CD4-positive, alpha-beta T cell treated with Interleukin-4 for 4 hours (primary cell): ENCODE measurements around the gene CD4.
A peak's percentile ranks its signal among the peaks of the same experiment; 100 is the strongest.
"Not testable (repeated sequence)": the region's sequence is repeated elsewhere in the genome, so short reads cannot be mapped to it uniquely, and the experiment has no call there.

Experiments used
- DNase-seq: peaks from one replicate; pipeline ENCODE4 v3.0.0-alpha.2; 2020

CD4 gene

DNA sequence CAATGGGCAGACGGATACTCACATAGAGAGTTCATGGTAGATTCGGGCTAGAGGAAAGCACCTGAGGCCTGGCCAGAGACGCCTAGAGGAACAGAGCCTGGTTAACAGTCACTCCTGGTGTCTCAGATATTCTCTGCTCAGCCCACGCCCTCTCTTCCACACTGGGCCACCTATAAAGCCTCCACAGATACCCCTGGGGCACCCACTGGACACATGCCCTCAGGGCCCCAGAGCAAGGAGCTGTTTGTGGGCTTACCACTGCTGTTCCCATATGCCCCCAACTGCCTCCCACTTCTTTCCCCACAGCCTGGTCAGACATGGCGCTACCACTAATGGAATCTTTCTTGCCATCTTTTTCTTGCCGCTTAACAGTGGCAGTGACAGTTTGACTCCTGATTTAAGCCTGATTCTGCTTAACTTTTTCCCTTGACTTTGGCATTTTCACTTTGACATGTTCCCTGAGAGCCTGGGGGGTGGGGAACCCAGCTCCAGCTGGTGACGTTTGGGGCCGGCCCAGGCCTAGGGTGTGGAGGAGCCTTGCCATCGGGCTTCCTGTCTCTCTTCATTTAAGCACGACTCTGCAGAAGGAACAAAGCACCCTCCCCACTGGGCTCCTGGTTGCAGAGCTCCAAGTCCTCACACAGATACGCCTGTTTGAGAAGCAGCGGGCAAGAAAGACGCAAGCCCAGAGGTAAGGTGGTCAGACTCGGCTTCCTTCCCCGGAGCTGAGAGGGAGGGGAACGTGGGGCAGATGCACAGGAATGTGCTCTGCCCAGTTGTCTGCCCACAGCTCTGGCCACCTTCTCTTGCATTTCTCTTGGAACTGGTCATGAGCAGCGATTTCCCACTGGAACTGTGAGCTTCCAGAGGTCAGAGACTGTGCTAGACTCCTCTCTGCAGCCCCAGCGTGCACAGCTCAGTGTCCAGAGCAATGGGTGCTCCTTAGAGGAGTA, at the start of gene CD4:
TSS of gene CD4 (plus strand) at position 557 of the 953 bp plus-strand sequence. CDS start 10,611 bp downstream, outside the sequence.
- peak; percentile 66 for DNase-seq

DNA sequence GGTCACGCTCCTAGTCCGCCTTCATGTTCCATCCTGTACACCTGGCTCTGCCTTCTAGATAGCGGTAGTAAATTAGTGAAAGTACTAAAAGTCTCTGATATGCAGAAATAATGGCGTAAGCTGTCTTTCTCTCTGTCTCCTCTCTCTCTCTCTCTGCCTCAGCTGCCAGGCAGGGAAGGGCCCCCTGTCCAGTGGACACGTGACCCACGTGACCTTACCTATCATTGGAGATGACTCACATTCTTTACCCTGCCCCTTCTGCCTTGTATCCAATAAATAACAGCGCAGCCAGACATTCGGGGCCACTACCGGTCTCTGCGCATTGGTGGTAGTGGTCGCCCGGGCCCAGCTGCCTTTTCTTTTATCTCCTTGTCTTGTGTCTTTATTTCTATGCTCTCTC, 47.2 kb upstream of the CD4 start:
- DNase-seq: not testable (repeated sequence)

DNA sequence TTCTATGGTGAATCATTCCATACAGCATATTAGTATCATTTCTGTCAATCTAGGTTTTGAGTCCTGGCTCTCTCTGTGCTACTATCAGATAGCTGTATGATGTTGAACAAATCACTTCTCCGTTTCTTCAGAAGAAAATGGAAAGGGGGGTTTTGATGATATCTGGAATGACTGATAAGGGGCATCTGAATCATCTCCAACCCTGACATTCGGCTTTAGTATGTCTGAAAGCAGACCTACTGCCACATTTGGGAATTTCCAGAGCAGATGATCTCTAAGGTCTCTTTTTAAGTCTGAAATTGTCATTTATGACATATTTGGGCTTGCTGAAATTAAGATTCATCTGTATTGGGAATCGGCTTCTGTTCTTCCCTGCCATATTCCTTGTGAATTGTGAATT, 46.5 kb upstream of the CD4 start:
- DNase-seq: no peak

DNA sequence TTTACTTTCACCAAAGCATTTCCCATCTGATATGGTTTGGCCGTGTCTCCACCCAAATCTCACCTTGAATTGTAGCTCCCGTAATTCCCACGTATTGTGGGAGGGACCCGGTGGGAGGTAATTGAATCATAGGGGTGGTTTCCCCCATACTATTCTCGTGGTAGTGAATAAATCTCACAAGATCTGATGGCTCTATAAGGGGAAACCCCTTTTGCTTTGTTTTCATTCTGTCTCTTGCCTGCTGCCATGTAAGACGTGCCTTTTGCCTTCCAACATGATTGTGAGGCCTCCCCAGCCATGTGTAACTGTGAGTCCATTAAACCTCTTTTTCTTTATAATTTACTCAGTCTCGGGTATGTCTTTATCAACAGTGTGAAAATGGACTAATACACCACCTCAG, 46.0 kb upstream of the CD4 start:
- not testable (repeated sequence) for DNase-seq

DNA sequence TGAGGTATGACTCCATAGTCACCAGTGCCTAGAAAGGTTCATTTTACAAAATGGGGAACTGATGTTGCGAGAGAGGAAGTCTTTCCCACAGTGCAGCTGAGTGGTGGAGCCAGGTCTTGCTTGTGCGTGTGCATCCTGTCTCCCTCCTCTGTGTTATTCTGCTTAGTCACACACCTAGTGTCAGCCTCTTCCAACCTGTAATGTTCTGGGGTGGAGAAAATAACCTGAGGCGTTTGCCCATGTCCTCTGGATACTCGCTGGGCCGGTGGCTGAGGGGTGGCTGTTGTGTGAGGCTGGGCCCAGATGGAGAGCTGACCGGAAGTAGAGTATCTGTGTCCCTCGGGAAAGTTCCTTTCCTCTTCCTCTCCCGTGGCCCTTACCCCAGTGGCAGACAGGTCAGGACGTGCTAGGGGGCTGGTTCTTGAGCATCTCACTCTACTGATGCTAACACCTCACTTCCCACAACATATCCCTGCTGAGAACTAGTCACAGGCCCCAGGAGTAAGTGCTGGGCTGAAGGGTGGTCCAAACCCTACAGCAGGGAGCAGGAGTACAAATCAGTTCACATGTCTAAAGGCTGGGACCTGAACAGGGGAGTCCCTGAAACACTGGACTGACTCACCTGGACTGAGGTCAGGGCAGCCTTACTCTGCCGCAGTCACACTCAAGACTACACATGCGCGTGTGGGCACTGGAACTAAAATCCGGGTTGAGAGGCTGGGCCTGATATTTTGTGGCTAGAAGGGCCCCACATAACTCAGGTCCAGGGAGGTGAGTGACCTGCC, 43.4 kb upstream of the CD4 start:
- no peak for DNase-seq

DNA sequence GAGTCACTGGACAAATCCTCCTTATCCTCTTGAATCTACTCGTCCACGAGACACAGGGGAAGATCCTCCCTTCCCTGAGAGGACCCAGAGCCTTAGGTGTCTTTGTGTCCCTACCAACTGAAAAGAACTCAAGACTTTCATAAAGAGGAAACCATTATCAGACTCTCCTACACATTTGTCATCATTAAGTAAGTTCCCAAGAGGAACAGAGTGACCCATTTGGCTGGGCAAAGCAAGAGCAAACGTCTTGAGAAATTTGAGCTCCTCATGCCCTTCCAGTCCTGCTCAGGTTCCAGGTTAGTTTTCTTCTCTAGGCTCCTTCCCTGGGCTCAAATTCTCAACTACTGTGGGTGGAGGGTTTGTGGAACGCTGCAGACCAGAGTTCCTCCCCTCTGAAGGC, 42.1 kb upstream of the CD4 start:
- DNase-seq: no peak

DNA sequence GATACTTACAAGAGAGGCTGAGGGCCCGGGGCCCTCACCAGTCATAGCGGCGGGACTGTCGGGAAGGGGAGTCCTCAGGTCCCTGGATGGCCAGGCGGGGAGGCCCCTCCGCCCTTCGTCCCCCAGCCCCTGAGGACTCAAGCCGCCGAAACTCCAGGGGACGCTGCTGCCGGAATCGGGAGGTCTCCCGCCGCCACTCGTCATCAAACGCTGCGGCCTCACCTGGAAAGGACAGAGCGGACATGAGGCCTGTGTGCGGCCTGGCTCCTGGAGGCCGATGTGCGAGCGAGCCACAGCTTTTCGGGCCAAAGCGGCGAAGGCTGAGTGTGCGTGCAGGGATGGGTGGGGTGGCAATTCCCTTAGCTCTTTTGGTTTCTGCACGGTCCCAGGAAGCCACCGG, 40.6 kb upstream of the CD4 start:
- no peak for DNase-seq

DNA sequence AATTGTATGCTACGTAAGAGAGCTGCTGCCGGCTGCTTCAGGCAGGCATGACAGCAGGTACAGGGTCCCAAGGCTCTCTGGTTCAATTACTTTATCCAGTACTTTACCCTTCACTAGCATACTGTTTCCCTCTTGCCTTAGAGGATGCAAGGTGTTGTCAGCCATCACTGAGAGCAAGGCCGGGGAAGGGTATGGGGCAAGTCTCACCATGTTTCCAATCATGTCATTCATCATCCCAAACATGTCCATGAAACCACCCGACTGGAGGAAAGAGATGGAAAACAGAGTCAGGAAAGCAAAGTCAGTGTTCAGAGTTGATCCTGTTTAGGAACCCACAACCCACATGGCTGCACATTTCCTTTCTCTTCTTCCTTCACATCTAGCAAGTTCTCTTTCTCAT, 38.8 kb upstream of the CD4 start:
- no peak for DNase-seq

DNA sequence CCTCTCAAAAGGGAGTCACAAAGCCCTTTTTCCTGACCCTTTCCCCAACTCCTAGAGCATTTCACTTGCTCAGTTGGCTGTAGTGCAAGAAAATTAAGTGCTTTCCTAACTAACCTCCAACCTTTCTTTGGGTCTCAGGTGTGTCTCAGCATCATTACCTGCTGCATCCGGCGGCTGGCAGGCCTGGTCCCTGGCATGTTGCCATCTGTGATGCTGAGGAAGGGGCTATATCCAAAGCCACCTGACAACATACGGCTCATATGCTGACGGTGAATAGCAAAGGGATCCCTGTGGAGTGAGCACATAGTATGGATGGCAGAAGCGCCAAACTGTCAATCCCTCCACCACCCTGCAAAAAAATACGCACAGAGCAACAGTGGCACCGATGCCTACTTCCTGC, 37.6 kb upstream of the CD4 start:
- no peak for DNase-seq

DNA sequence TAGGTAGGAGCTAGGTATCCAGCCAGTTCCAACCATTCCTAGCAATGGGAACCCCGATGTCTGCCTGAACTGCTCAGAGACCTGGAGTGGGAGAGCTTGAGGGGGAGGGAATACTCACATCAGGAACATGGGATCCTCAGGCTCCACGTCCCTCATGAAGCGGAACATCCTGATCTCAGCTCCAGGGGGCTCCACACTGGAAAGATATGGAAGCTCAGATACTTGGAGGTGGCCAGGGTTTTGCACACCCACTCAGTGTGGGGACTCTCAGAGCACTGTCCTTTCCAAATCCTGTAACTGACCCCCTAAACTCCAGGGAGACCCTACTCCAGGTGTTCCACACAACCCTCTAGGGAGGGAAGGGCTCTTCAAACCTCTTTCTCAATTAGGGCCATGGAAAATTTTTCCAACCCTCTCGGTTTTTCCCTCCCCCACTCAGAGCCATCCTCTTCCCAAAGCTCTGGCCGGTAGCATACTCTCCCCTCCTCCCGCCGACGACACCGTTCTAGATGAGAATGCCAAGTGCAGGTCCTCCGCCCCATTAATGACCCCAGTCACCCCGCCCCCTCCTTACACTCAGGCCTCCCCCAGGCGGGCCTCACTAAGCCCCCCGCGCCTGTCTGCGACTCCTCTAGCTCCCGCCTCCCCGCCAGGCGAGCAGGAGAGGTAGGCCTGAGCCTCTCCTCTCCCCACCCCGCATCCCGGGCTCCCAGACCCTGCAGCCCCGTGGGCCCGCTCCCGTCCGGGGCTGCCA, 37.0 kb upstream of the CD4 start:
- no peak for DNase-seq

DNA sequence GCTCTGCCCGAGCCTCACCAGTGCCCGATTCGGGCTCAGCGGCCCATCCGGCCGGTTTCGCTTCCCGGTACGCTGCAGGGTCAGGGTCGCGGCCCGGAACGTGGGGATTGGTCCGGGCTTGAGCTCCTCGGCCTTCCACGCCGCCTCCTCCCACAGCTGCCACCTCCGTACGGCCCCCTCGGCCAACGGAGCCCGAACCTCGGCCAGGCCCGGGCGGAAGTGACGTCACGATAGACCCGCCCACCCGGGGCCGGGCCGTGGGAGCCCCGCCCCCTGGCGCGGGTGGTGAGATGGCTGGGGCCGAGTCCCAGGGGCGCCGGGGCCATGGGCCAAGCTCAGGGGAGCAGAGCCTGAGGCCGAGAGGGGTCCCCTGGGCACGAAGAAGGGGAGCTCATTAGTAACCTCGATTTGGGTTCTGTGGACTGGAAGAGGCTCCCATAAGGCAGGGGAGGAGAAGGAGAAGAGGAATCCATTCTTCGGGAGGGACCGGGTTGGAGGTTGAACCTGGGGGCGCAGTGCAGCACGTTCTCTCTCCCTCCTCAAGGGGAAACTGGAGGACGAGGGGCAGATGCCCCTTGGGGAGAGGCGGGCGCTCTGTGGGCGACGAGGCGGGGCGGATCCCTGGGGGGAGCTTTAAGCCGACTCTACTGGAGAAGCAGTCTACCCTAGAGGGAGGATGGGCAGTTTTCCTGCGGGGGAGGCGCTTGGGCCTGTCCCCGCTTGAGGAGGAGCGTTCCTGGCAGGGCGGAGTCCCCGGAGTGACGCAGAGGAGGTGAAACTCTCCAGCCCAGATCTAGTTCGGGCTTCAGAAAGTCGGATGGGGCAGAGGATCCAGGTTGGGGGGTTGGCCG, 36.2 kb upstream of the CD4 start, which contains the start of gene MLF2:
TSS of gene MLF2 (minus strand) at position 221 of the 851 bp plus-strand sequence. CDS start 807 bp downstream, outside the sequence.
- DNase-seq: peak; percentile 97

DNA sequence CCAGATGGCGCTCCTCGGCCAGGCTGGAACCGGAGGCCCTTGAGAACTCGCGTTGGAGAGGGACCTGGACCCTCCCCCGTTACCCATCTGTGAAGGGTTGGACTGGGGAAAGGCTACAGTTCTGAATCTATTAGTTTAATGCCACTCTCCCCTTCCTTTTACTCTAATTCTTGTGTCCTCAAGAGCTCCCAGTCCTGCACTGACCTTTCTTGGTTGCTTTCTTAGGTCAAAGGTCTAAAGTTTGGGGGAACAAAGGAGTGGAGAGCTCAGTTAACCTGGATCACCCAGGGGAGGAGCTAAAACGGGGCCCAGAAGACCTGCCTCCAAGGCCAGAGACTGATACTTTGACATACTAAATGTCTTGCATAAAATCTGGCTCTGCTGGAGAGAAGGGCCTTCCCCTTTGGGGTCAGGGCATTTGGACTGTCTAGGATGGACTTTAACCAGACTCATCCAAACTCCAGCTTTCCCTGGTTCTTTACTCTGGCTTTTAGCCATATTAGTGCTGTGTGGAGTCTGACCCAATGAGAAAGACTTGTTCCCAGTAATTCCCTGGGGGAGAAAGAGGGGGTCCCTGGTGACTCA, 35.5 kb upstream of the CD4 start:
- DNase-seq: no peak

DNA sequence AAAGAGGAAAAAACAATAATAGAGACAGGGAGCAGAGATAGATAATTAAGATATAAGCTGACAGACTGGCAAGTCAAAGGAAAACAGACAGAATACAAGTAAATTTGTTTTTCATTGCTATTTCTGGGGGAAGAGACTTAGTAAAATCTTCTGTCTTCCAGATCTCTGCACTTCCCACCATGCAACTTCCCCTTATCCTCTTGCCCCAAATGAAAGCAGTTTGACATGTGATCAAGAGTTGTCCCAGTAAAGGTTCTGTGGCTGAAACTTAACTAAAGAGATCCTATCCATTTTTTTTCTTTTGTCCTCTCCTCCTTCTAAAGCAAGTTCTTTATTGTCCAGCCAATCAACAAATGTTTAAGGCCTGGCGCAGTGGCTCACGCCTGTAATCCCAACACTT, 34.9 kb upstream of the CD4 start:
- DNase-seq: no peak

DNA sequence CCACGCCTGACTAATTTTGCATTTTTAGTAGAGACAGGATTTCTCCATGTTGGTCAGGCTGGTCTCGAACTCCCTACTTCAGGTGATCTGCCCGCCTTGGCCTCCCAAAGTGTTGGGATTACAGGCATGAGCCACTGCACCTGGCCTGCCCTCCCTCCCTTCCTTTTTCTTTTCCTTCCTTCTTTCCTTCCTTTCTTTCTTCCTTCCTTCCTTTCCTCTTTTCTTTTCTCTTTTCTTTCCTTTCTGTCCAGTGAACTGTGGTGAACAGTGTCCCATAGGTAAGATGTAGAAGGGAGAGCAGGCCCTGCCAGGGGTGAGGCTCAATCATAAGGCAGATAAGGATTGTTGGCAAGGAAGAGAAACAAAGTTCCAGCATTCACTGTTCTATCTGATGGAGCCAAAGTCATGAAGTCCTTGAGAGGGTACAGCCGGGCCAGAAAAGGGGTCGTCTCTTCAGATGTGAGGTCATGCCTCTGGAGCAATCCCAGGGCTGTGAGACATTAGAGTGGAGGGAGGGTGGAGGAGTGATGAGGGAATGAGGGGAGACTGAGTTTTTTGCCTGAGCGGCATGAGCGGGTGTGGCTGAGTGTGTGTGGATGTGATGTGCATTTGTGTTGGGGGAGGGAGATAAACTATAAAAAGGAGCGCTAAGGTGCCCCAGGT, 32.2 kb upstream of the CD4 start:
- no peak for DNase-seq

DNA sequence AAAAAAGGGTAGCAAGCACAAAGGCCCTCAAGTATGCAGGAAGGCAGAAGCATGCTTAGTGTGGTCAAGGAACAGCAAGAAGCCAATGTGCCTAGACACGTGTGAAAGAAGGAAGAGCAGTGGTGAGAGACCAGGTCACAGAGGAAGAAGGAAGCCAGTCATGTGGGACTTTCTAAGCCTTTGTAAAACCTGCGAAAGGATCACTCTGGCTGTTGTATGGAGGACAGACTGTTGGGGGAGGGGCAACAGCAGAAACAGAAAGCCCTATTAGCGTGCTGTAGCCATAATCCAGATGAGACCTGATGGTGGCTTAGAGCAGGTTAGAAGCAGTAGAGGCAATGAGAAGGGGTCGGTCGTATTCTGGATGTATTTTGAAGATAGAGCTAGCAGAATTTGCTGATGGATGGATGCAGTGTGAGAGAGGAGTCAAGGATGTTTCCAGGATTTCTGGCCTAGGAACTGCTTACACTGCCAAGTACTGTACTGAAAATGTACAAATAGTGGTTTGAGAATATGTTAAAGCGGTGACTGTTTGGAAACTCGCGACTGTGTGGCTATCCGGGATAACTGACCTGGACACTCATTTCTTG, 30.7 kb upstream of the CD4 start:
- DNase-seq: no peak

DNA sequence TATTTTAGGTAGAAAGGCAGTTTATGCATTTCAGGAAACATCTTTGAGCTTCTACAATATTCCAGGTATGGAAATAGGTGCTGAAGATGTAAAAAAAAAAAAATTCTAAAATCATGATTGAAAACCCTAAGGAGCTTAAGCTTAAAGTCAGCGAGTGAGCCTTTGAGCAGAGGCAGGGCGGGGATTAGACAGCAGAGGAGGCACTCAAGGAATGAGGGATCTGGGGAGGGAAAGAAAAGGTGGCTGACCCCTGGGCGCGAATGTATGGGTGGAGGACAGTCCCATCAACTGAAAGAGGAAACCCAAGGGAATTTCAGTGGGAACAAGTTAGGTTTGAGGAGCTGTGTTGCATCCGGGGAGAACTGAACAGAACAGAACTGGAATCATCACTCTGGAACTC, 29.6 kb upstream of the CD4 start:
- DNase-seq: no peak

DNA sequence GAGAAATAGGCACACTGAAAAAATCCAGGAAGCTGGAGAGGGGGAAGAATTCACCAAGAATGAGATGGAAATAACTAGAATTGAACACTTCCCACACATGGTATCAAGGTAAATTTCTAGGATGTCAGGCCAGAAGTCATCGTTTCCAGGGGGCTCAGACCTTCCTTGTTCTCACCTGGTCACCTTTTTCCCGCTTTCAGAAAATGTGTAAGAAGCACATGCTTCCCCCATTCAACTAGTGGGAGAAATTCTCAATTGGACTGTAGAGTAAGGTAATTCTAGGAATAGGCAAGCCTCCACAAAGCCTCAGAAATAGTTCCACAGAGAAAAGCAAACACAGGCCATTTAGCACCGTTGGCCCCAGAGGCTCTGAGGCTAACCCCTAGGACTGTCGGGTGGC, 25.9 kb upstream of the CD4 start:
- DNase-seq: no peak

DNA sequence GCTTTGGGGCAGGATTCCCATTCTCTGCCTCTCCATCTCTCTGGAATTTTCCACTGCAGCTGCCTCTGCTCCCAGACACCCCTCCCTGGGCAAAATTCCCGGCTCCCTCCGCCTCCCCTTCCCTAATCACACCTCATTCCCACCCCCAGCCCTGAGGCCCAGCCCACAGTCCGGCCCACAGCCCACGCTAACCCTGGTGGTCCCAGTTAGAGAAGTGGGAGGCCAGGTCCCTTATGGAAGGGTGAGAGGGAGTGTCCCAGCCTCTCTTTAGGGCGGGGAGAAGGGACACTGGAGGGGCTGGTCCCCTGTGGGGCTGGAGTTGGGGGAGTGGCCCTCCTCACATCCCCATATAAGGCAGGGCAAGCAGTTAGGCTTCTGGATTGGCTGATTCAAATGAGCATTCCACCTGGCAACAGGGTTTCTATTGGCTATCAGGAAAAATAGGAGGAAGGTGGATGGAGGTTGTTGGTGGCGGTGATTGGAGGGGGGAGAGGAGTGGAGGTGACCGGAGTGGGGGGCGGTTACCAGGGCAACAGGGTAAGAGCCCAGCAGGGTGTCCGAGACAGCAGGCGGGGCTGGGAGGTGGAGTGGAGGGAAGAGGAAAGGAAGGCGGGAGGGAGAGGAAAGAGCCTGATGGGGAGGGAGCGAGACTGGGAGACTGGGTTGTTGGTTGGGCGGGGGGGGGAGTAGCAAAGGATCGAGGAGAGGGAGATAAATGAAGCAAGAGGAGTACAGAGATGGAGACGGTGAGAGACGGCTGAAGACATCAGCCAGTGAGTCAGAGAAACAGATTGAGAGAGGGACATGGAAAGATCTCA, 25.1 kb upstream of the CD4 start:
- DNase-seq: peak; percentile 74

DNA sequence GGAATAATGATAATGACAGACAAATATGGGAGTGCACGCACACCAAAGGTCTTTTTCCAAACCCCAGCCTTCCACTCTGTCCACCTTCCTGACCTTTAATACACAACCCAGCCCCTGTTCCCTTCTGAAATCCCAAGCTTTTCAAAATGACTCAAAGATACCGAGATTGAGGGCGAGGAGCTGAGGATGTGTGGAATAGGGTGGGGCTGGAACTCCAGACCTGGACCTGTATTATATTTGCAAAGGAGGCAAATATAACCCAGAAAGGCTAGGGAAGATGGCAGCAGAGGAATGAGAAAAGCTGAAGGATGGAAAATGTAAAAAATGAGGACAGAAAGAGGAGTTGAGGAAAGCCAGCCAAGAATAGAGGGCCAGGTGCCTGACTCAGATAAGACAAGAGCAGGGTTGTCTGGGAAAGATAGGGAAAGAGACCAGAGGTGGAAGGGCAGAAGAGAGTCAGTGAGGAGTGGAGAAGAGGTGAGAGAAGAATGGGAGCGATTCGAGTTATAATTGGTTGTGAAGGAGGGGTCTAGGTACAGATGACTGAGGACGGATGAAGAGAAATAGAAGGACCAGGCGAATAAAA, 24.2 kb upstream of the CD4 start:
- no peak for DNase-seq
